Effector CD4-positive, alpha-beta T cell (primary cell): ENCODE data around the gene CLEC4M. TPM values are rescaled to one million over a fixed set of nuclear protein-coding genes. Genes with fewer than 3 reads are reported as not detected.

Experiments used
- DNase-seq: peaks from one replicate; pipeline ENCODE4 v3.0.0-alpha.2; 2020
- total RNA-seq: gene quantifications from one replicate; lab custom pipeline; 2026; lab: John Stamatoyannopoulos, UW

CLEC4M gene, protein sequence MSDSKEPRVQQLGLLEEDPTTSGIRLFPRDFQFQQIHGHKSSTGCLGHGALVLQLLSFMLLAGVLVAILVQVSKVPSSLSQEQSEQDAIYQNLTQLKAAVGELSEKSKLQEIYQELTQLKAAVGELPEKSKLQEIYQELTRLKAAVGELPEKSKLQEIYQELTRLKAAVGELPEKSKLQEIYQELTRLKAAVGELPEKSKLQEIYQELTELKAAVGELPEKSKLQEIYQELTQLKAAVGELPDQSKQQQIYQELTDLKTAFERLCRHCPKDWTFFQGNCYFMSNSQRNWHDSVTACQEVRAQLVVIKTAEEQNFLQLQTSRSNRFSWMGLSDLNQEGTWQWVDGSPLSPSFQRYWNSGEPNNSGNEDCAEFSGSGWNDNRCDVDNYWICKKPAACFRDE
- not detected for total RNA-seq

DNA sequence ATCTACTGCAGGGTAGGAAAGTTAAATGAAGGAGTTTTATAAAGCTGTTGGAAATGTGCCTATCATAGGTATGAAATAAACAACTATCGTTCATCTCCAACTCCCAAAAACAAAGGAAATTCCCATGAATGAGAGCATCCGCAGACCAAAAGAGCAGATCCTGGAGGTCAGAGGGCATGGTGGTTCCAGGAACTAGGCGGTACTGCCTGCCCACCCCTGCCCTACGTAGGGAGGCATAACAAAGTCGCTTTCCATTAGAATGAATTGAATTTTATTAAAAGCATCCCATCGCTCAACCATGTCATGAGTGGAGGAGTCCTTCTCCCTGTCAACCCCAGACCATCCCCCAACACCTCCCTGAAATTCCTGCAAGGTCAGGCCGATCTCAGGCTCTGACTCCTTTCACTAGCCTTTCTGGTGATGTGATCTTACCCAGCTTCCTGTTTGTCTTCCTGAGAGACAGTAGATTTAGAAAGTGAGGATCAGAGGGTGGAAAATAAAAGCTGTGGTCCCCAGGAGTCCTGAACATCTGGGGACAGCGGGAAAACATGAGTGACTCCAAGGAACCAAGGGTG is at the start of gene CLEC4M:
Gene CLEC4M, plus strand, starts transcription at position 525 of the 575 bp plus-strand sequence. Its CDS starts 24 bp downstream, at position 549.
- no peak for DNase-seq

DNA sequence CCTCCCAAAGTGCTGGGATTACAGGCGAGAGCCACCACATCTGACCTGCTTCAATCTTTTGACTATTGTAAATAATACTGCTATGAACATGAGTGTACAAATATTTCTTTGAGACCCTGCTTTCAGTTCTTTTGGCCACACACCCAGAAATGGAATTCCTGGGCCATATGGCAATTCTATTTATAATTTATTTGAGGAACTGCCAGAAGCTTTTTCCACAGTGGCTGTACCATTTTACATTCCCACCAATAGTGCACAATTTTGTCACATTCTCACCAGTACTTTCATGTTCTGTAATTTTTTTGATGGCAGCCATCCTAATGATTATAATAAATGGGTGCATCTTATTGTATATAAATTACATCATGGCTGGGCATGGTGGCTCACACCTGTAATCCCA is 47.4 kb upstream of the CLEC4M start:
- DNase-seq: no peak

DNA sequence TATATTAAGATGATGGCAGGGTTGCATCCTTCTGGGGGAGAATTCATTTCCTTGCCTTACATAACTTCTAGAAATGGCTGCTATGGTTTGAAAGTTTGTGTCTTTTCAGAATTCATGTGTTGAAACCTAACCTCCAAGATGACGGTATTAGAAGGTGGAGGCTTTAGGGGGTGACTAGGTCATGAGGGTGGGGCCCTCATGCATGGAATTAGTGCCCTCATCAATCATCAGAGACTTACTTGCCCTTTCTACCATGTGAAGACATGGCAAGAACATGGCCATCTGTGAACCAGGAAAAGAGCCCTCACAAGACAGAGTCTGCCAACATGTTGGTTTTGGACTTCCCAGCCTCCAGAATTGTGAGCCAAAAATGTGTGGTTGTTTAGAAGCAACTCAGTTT is 46.3 kb upstream of the CLEC4M start:
- no peak for DNase-seq

DNA sequence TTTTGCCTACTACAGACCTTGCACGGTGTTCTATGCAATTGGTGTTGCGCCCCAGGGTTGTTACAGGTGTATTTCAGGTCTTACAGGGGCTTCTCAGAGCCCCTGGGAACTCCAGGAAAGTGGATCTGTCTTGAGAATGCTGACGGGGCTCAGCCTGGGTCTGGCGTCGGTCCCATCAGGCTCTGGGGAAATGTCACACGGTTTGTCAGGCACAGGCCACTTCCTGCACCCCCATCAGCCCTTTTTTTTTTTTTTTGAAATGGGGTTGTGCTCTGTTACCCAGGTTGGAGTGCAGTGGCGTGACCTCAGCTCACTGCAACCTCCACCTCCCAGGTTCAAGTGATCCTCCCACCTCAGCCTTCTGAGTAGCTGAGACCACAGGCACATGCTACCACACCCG is 44.4 kb upstream of the CLEC4M start:
- DNase-seq: no peak

DNA sequence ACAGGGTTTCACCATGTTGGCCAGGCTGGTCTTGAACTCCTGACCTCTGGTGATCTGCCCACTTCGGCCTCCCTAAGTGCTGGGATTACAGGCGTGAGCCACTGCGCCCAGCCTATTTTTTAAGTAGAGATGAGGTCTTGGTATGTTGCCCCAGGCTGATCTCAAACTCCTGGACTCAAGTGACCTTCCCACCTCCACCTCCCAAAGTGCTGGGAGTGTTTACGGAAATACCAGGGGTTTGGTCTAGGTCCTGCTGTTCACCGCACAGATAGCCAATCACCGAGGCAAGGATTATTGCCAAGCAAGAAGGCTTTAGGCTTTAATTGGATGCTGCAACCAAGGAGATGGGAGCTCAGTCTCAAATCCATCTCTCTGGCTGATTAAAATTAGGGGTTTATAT is 42.7 kb upstream of the CLEC4M start:
- DNase-seq: no peak

DNA sequence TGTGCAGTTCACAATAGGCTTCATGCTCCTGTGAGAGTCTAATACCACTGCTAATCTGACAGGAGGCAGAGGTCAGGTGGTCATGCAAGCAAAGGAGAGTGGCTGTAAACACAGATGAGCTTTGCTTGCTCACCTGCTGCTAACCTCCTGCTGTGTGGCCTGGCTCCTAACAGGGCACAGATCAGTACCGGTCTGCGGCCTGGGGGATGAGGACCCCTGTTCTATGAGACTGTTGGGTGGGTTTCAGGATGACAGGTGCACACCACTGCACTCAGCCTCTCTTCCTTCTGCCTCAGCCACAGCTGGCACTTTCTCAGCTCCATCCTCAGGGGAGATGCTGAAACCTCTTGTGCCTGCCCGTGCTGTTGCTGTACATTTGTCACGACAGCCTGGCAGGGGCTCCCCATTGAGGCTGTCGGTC is 40.8 kb upstream of the CLEC4M start:
- no peak for DNase-seq

DNA sequence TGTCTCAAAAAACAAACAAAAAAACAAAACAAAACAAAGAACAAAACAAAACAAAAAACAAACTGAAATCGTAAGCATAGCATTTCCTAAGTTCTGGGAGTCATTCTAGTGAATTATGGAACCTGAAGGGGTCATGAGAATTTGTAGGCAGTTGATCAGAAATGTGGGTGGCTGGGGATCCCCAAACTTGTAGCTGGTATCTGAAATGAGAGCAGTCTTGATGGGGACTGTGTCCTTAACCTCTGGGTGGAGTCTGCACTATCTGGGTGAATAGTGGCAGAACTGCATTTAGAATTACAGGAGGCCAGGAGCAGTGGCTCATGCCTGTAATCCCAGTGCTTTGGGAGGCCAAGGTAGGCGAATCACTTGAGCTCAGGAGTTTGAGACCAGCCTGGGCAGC is 37.3 kb upstream of the CLEC4M start:
- no peak for DNase-seq

DNA sequence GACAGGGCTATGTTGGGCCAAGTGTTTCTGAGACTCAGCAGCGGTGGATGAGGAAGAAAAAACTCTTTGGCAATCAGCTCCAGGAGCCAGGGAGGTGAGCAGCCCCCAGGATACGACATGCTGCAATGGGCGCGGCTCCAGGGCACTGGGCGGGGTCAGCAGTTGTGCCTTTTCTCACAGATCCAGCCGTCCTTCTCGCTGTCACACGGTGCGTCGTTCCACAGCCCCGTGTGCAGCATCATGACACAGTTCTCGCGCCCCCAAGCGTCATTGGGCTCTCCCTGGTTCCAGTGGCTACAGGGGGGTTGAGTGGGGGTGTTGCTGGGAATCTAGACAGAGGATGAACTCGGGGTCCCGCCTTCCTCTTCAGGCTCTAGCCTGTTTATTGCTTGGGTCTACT is 33.8 kb upstream of the CLEC4M start:
- no peak for DNase-seq

DNA sequence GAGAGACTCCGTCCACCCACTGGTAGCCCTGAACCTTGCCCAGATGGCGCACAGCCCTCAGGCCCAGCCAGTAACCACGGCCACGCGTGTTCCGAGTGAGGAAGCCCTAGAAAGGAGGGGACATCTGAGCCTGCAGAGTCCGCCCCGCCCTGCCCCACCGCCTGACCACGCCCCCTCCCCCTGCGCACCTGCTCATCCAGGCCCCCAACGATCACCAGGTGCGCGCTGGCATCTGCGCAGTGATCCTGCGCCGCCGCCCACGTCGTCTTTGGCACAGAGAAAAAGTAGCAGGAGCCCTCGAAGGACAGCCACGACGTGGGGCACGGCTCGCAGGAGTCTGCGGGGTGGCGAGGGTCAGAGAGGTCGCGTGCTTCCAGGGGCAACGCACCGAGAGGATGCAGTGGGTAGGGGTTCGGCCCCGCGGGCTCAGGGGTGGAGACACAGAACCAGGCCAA is 33.2 kb upstream of the CLEC4M start:
- DNase-seq: no peak

DNA sequence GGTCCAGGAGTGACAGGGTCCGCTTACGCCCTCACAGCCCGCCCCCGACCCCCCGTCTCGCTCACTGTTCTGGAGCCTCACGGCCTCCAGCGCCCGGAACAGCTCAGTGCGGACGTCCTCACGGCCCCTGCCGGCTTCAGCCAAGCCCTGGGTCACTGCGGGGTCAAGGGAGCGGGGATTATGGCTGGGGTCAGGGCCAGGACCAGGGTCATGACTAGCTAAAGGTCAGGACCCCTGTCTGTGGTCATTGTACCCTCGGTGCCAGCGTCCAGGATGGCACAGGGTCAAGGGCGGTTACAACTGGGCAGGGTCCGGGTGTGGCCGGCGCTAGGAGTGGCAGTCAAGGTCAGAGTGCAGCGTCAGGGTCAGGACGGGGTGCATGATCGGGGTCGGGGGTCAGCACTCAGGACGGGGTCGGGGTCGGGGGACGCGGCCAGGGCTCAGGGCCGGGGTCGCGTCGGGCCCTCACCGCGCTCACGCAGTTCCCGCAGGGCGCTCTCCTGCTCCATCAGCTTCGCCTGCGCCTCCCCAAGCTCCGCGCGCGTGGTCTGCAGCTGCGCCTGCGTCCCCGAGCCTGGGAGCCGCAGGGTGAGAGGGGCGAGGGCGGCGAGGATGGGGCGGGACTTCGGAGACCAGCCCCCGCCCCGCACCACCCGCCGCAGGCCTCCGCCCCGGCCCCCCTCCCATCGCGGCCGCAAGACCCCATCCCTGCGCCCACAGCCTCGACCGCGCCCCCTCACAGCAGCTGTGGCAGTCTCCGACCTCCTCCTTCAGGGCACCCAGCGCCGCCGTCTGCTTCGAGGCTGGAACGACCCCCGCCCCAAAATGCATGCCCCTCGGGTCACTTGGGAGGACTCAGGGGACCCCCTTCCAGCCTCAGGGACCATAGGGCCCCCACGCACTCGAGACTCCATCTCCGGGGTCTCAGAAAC is 32.5 kb upstream of the CLEC4M start:
- no peak for DNase-seq

DNA sequence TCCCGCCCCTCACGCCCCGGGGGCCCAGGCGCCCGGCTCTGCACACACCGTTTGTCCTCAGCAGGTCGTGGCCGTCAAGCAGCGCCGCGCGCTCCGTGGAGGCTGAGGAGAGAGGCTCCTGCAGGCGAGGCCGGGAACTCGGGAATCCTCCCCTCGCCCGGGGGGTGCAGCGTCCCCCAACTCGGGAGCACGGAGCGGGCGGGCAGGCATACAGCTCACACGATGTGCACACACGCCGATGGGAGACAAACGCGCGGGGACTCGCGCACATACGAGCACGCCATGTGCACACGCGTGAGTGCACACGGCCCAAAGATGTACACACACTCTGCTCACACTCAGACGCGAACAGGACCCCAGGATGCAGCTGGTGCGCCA is 31.8 kb upstream of the CLEC4M start:
- DNase-seq: no peak

DNA sequence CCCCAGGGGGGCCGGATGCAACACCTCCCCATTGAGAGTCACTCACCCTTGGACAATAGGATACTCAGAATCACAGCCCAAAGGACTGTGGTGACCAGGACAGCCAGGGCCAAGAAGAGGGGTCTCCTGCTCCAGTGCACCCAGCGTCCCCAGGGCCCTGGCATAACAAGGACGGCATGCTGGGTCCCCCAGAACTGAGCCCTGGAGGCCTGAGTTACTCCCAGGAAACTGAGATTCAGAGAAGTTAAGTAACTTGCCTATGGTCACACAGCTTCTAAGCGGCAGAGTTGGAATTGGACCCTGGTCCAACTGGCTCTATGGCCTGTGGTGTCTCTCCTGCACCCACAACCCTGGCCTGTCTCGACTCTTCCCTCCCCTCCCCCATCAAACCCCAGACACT is 31.4 kb upstream of the CLEC4M start:
- no peak for DNase-seq

DNA sequence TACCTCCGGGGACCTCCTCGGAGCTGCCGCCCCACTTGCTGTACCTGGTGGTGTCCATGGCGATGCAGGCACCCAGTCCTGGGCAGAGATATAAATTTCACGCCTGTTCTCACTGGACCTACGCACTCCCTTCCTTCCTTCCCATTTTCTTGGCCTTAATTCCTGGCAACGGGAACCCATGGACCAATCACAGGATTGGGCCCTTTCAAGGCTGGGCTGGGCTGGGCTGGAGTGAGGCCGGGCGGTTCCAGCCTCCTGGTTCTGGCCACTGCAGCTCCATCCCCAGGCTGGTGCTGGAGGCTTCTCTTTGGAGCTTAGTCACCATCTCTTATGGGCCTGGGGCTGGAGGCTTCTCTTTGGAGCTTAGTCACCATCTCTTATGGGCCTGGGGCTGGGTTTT is 31.0 kb upstream of the CLEC4M start, which contains the start of gene CLEC4G:
Gene CLEC4G, minus strand, starts transcription at position 66 of the 400 bp plus-strand sequence. Its CDS starts 8 bp downstream, at position 58.
- no peak for DNase-seq

DNA sequence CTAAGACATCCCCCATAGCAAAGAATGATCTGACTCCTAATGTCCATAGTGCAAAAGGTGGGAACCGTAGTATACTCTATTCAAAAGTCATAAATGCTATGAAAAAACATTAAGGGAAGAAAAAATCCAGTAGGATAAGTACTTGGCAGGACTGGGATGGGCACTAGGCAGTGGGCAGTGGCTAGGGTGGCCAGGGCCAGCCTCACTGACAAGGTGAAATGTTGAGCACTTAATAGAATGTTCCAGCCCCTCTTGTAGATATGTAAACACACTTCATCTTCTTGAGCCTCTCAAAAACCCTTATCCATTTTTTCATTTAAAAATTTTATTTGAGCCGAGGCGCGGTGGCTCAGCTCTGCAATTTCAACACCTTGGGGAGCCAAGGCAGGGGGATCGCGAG is 29.7 kb upstream of the CLEC4M start:
- no peak for DNase-seq

DNA sequence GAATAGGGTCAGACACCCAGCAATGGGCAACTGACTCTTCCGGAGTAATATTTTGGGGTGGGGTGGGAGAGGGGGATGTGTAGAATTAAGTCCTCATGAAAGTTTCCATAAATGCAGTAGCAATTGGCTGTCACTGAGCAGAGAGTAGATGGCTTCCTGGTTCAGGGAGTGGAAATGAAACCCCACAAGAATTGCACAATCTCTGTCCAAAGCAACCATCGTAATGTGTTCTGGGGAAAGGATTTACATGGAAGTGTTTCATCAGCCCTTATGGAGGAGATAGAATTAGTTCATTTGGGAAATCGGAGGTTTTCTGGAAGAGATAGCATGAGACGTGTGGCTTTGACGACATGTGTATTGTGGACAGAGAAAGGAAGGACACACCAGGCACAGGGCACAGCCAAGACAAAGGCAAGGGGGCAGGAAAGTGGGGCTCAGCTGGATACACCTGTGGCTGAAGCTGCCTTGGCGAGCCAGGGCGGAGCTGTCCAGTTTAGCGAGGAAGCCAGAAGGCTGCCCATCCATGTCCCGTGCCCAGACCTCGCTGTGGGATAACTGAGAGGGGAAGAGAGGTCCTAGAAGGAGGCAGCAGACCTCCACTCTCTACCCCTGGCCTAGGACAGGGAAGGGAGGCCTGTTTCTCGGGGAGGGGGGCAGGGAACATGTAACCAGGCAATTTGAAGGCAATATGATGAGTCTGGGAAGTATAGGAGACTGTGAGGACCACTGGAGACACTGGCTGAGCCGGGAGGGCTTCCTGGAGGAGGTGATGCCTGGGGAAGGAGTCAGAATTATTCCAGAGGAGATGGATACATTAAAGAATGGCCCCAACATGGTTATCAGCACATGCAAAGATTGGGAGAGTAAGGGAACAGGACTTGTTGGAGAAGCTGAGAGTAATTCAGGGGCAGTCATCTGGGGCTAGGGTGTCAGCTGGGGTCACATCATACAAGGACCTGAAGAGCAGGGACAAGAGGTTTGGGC is 28.5 kb upstream of the CLEC4M start:
- DNase-seq: no peak

DNA sequence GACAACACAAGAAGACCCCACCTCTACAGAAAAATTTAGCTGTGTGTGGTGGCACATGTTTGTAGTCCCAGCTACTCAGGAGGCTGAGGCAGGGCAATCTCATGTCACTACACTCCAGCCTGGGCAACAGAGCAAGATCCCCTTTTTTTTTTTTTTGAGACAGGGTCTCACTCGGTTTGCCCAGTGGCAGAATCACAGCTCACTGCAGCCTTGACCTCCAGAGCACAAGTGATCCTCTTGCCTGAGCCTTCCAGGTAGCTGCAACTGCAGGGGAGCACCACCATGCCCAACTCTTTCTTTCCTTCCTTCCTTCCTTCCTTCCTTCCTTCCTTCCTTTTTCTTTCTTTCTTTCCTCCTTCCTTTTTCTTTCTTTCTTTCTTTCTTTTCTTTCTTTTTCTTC is 26.9 kb upstream of the CLEC4M start:
- DNase-seq: no peak

DNA sequence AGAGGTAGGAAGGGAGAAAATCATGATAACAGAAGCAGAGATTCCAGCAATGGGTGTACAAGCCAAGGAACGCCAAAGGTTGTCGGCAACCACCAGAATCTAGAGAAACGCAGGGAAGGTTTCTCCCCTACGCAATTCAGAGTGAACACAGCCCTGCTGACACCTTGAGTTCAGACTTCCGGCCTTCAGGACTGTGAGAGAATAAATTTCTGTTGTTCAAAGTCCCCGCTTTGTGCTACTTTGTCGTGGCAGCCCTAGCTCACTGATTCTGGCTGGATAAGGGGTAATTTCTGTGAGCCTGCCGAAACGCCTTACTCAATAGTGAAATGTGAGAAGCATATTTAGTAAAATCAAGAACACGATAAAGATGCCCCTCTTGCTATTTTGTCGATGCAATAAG is 25.8 kb upstream of the CLEC4M start:
- no peak for DNase-seq

DNA sequence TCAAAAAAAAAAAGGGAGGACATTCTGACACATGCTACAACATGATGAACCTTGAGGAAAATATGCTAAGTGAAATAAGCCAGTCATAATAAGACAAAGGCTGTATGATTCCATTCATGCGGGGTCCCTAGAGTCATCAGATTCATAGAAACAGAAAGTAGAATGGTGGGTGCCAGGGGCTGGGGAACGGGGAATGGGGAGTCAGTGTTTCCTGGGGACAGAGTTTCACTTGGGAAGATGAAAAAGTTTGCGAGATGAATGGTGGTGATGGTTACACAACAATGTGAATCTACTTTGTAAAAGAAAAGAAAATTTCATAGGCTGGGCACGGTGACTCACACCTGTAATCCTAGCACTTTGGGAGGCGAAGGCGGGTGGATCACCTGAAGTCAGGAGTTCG is 25.0 kb upstream of the CLEC4M start:
- DNase-seq: no peak

DNA sequence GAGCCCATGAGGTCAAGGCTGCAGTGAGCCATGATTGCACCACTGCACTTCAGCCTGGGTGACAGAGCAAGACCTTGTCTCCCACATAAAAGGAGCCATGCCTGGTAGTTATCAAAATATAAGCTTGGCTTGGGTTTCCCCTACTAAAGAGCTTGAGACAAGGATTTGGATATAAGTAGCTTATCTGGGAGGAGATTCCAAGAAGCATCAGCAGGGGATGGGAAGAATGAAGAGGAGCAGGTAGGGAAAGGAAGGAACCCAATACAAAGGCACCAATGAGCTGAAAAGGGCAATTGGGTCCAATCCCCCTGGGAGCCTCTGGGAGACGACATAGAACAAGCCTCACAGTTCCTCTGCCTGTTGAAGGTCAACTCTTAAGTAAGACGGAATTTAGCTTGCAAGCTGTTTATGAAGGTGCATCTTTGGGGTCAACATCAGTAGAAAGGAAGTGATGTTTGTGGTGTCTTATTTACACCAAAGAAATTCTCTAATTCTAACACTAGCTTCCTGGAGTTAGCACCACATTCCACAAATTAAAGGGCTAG is 23.8 kb upstream of the CLEC4M start:
- no peak for DNase-seq

DNA sequence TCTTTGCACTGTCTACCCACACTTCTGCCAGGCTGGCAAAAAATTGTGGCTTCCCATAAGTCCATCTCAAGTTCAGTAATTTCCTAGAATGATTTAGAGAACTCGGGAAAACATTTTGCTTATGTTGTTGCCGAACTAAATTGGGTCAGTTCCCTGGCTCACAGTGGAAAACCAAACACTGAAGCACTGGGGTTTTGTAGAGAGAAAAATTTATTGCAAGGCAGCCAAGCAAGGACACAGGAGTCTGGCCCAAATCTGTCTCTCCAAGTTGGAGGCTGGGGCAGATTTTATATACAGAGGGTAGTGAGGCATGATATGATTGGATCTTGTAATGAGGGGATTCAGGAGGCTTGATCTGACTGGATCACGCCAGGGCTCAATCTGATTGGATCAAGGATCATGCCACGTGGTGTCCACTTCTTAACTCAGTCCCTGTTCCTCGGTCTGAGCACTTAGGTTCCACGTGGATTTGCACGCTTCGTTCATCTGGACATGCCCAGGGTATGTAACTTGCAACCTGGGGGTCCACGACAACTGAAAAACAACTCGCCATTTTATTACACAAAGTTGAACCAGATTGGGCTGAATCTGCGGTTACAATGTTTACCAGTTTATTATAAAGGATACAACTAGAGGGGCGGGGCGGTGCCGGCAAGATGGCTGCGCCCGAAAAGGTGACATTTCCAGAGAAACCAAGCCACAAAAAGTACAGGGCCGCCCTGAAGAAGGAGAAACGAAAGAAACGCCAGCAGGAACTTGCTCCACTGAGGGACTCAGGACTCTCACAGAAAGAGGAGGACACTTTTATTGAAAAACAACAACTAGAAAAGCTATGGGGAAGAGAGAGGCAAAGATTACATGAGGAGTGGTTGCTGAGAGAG is 23.0 kb upstream of the CLEC4M start:
- DNase-seq: no peak

DNA sequence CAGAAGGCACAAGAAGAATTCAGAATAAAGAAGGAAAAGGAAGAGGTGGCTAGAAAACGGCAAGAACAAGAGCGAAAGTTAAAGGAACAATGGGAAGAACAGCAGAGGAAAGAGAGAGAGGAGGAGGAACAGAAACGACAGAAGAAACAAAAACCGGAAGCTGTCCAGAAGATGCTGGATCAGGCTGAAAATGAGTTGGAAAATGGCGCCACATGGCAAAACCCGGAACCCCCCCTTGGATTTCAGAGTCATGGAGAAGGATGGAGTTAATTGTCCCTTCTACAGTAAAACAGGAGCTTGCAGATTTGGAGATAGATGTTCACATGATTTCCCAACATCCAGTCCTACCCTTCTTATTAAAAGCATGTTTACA is 22.4 kb upstream of the CLEC4M start:
- no peak for DNase-seq
